Activated CD4-positive, alpha-beta T cell treated with anti-CD3 and anti-CD28 coated beads, Interleukin-2, amount 10 ng/mL, durations not matched to agents 24 days and 14 days (primary cell): ENCODE results near the gene FRY. TPM values are rescaled to one million over a fixed set of nuclear protein-coding genes. Genes with fewer than 3 reads are reported as not detected.

ENCODE experiments used
- DNase-seq: peaks from one replicate; pipeline ENCODE4 v3.0.0; 2022
- H3K27ac Mint-ChIP-seq: one replicate; pipeline ENCODE4 v1.8.0; 2022; ENCODE audit warnings: mild to moderate bottlenecking, mixed read lengths
- H3K27me3 Mint-ChIP-seq: one replicate; pipeline ENCODE4 v1.8.0; 2022; ENCODE audit warnings: mixed read lengths
- H3K36me3 Mint-ChIP-seq: one replicate; pipeline ENCODE4 v1.8.0; 2022; ENCODE audit warnings: low read depth, mild to moderate bottlenecking, mixed read lengths
- H3K4me1 Mint-ChIP-seq: one replicate; pipeline ENCODE4 v1.8.0; 2021; ENCODE audit warnings: mixed read lengths
- H3K4me3 Mint-ChIP-seq: one replicate; pipeline ENCODE4 v1.8.0; 2022; ENCODE audit warnings: mild to moderate bottlenecking, moderate library complexity, mixed read lengths
- H3K9me3 Mint-ChIP-seq: one replicate; pipeline ENCODE4 v1.8.0; 2021; ENCODE audit warnings: mixed read lengths
- intact Hi-C: fragments of 100-400 bp; cut with micrococcal nuclease; formaldehyde crosslinking; loops from one replicate; pipeline ENCODE4 v1.15.1; 2023
- total RNA-seq: library from RNA; stranded (reverse); gene quantifications from 2 replicates; pipeline ENCODE4 v1.2.3, GENCODE V29; 2022

Gene FRY
- total RNA-seq, 1 donor from 2014 or later, result 1.8 TPM

- H3K9me3 Mint-ChIP-seq, result no peaks in the 10 kb centered on the region
- H3K4me1 Mint-ChIP-seq, result peaks cover 21% of the 10 kb centered on the region
- intact Hi-C loops, result loop anchor here (5.0 kb wide), 1 partner anchor 279 kb away; the partner anchor contains the start of gene FRY
- H3K36me3 Mint-ChIP-seq, result no peaks in the 10 kb centered on the region
- no peak for DNase-seq
- no peak overlapping the region for H3K4me3 Mint-ChIP-seq
- no peak overlapping the region for H3K27ac Mint-ChIP-seq
- no peaks in the 10 kb centered on the region for H3K27me3 Mint-ChIP-seq
These were observed 279.8 kb downstream of the FRY start for GRCh38 chr13:32311188-32311897.

GRCh38 chr13:32314271-32315237 is 283.0 kb downstream of the FRY start:
- Mint-ChIP-seq H3K27me3 (no peaks in the 10 kb centered on the region), H3K4me3 (peak overlapping the region; percentile 96), H3K9me3 (no peaks in the 10 kb centered on the region)

GRCh38 chr13:32315238-32316027 is 283.9 kb downstream of the FRY start, which contains the start of the genes BRCA2 and ZAR1L:
BRCA2 (plus strand) TSS chr13:32315508; CDS start chr13:32316461, 953 bp downstream.
ZAR1L (minus strand) TSS chr13:32315363; CDS start chr13:32311925, 3,438 bp downstream.
- DNase-seq, result peak; percentile 97
- peak within 1 kb of the TSS; percentile 96 for H3K4me3 Mint-ChIP-seq

More at GRCh38 chr13:32314271-32315237, 283.0 kb downstream of the FRY start:
- intact Hi-C loops, result loop anchor here (1.0 to 5.0 kb wide), 6 partner anchors 14 to 1228 kb away; partner anchors contain the start of genes FRY, N4BP2L1, N4BP2L2 and PDS5B
- Mint-ChIP-seq H3K27ac (peak overlapping the region; percentile 100), H3K36me3 (peaks cover 12% of the 10 kb centered on the region), H3K4me1 (peaks cover 24% of the 10 kb centered on the region)
- DNase-seq, result peak; percentile 87

GRCh38 chr13:32316028-32316339 is 284.4 kb downstream of the FRY start:
- peaks cover 23% of the 10 kb centered on the region for H3K36me3 Mint-ChIP-seq
- H3K9me3 Mint-ChIP-seq, result no peaks in the 10 kb centered on the region
- DNase-seq, result no peak
- H3K4me3 Mint-ChIP-seq, result peak overlapping the region; percentile 96
- peak overlapping the region; percentile 100 for H3K27ac Mint-ChIP-seq
- H3K27me3 Mint-ChIP-seq, result no peaks in the 10 kb centered on the region
- intact Hi-C loops, result loop anchor here (5.0 kb wide), 1 partner anchor 271 kb away; the partner anchor contains the start of gene PDS5B
- peaks cover 27% of the 10 kb centered on the region for H3K4me1 Mint-ChIP-seq

More at GRCh38 chr13:32315238-32316027, 283.9 kb downstream of the FRY start, which contains the start of the genes BRCA2 and ZAR1L:
- Mint-ChIP-seq H3K27ac (peak within 1 kb of the TSS; percentile 100), H3K4me1 (peaks cover 24% of the 10 kb centered on the region), H3K27me3 (no peaks in the 10 kb centered on the region), H3K36me3 (peaks cover 19% of the 10 kb centered on the region), H3K9me3 (no peaks in the 10 kb centered on the region)
- intact Hi-C loops, result loop anchor here (1.0 to 5.0 kb wide), 5 partner anchors 15 to 1227 kb away; partner anchors contain the start of genes N4BP2L1, N4BP2L2 and PDS5B

DNA sequence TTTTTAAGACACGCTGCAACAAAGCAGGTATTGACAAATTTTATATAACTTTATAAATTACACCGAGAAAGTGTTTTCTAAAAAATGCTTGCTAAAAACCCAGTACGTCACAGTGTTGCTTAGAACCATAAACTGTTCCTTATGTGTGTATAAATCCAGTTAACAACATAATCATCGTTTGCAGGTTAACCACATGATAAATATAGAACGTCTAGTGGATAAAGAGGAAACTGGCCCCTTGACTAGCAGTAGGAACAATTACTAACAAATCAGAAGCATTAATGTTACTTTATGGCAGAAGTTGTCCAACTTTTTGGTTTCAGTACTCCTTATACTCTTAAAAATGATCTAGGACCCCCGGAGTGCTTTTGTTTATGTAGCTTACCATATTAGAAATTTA is 284.9 kb downstream of the FRY start:
- peak overlapping the region; percentile 100 for H3K27ac Mint-ChIP-seq
- no peaks in the 10 kb centered on the region for H3K27me3 Mint-ChIP-seq
- peaks cover 31% of the 10 kb centered on the region for H3K4me1 Mint-ChIP-seq
- peak overlapping the region; percentile 96 for H3K4me3 Mint-ChIP-seq
- DNase-seq, result no peak
- intact Hi-C loops, result loop anchor here (5.0 kb wide), 1 partner anchor 271 kb away; the partner anchor contains the start of gene PDS5B
- H3K9me3 Mint-ChIP-seq, result no peaks in the 10 kb centered on the region
- peaks cover 26% of the 10 kb centered on the region for H3K36me3 Mint-ChIP-seq

DNA sequence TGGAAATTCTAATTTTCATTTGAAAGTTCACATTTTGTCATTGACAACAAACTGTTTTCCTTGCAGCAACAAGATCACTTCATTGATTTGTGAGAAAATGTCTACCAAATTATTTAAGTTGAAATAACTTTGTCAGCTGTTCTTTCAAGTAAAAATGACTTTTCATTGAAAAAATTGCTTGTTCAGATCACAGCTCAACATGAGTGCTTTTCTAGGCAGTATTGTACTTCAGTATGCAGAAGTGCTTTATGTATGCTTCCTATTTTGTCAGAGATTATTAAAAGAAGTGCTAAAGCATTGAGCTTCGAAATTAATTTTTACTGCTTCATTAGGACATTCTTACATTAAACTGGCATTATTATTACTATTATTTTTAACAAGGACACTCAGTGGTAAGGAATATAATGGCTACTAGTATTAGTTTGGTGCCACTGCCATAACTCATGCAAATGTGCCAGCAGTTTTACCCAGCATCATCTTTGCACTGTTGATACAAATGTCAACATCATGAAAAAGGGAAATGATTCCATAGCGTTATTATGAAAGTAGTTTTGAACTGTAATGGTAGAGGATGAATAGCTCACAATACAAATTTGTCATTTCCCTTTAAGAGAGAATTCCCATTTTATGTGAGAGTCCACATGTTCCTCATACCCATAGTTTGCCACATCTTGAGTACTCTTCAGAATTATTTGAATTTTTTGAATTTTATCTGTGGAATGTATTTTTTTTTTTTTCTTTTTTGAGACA is 286.3 kb downstream of the FRY start:
- no peak overlapping the region for H3K4me3 Mint-ChIP-seq
- no peak overlapping the region for H3K27ac Mint-ChIP-seq
- no peak for DNase-seq
- H3K4me1 Mint-ChIP-seq, result peaks cover 31% of the 10 kb centered on the region
- H3K27me3 Mint-ChIP-seq, result no peaks in the 10 kb centered on the region
- intact Hi-C loops, result loop anchor here (5.0 kb wide), 1 partner anchor 269 kb away; the partner anchor contains the start of gene PDS5B
- no peaks in the 10 kb centered on the region for H3K9me3 Mint-ChIP-seq
- H3K36me3 Mint-ChIP-seq, result peaks cover 32% of the 10 kb centered on the region

- no peaks in the 10 kb centered on the region for H3K27me3 Mint-ChIP-seq
- peaks cover 43% of the 10 kb centered on the region for H3K36me3 Mint-ChIP-seq
- H3K9me3 Mint-ChIP-seq, result no peaks in the 10 kb centered on the region
- H3K4me3 Mint-ChIP-seq, result no peak overlapping the region
- no peak for DNase-seq
- peaks cover 27% of the 10 kb centered on the region for H3K4me1 Mint-ChIP-seq
- no peak overlapping the region for H3K27ac Mint-ChIP-seq
- intact Hi-C loops, result no loop called here
These were observed 289.0 kb downstream of the FRY start for GRCh38 chr13:32320528-32320927.

- no peak for DNase-seq
- Mint-ChIP-seq H3K27ac (no peak overlapping the region), H3K36me3 (peaks cover 50% of the 10 kb centered on the region), H3K4me3 (no peak overlapping the region), H3K4me1 (peaks cover 27% of the 10 kb centered on the region), H3K9me3 (no peaks in the 10 kb centered on the region), H3K27me3 (no peaks in the 10 kb centered on the region)
- intact Hi-C loops, result no loop called here
These were observed 292.3 kb downstream of the FRY start for GRCh38 chr13:32323912-32324311.

GRCh38 chr13:32330441-32330840 is 298.9 kb downstream of the FRY start:
- Mint-ChIP-seq H3K4me1 (peaks cover 8% of the 10 kb centered on the region), H3K36me3 (peaks cover 61% of the 10 kb centered on the region), H3K9me3 (peaks cover 8% of the 10 kb centered on the region), H3K4me3 (no peak overlapping the region), H3K27me3 (no peaks in the 10 kb centered on the region), H3K27ac (no peak overlapping the region)
- DNase-seq, result no peak
- intact Hi-C loops, result no loop called here

DNA sequence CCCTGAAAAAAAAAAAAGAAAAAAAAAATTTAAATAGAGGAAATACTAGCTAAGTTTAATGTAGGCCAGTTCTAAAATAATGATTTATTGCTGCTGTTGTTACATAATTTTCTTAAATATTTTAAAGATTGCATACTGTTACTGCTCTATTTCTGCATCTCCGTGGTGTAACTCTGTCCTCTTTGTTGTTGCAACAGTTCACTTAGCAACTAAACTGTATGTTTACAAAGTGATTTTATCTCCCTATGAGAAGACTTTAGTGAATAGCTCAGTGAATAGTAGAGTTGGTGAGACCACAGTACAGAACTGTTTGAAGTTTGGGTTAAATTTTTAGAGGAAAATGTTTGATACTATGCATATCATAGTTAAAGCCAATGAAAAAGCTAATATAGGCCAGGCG is 303.1 kb downstream of the FRY start:
- peaks cover 83% of the 10 kb centered on the region for H3K36me3 Mint-ChIP-seq
- DNase-seq, result no peak
- H3K4me3 Mint-ChIP-seq, result no peak overlapping the region
- peaks cover 6% of the 10 kb centered on the region for H3K4me1 Mint-ChIP-seq
- intact Hi-C loops, result no loop called here
- no peaks in the 10 kb centered on the region for H3K27me3 Mint-ChIP-seq
- peaks cover 10% of the 10 kb centered on the region for H3K9me3 Mint-ChIP-seq
- no peak overlapping the region for H3K27ac Mint-ChIP-seq

GRCh38 chr13:32340914-32341313 is 309.3 kb downstream of the FRY start:
- Mint-ChIP-seq H3K27me3 (no peaks in the 10 kb centered on the region), H3K4me1 (peaks cover 1% of the 10 kb centered on the region), H3K4me3 (no peak overlapping the region), H3K36me3 (peaks cover 44% of the 10 kb centered on the region), H3K9me3 (peaks cover 9% of the 10 kb centered on the region), H3K27ac (no peak overlapping the region)
- intact Hi-C loops, result no loop called here
- no peak for DNase-seq

- Mint-ChIP-seq H3K27ac (peak overlapping the region; percentile 39), H3K27me3 (no peaks in the 10 kb centered on the region), H3K4me3 (no peak overlapping the region), H3K9me3 (no peaks in the 10 kb centered on the region), H3K36me3 (peaks cover 40% of the 10 kb centered on the region), H3K4me1 (peaks cover 25% of the 10 kb centered on the region)
- no peak for DNase-seq
- intact Hi-C loops, result no loop called here
These were observed 316.1 kb downstream of the FRY start for GRCh38 chr13:32347651-32348050.
